RWPE2 (cell line): ENCODE results near the gene HOXD8.

Source experiments
- ATAC-seq: fragments of 200-7000 bp; cut with Tn5 transposase; 3 replicates; pipeline ENCODE4 v1.9.1; 2021; ENCODE audit warnings: low read depth
- DNase-seq: peaks from one replicate; pipeline ENCODE4 v3.0.0-alpha.2; 2020; ENCODE audit warnings: low spot score
- H3K27ac ChIP-seq: fragments of 450-650 bp; 2 replicates; pipeline ENCODE4 v1.5.1; 2017; ENCODE audit warnings: mild to moderate bottlenecking; ENCODE audit not compliant: poor library complexity, severe bottlenecking
- H3K27me3 ChIP-seq: fragments of 250-450 bp; sonication (Bioruptor Pico); 2 replicates; pipeline ENCODE4 v1.5.1; 2021; ENCODE audit warnings: mild to moderate bottlenecking, moderate library complexity; ENCODE audit not compliant: insufficient read depth, poor library complexity, severe bottlenecking
- H3K36me3 ChIP-seq: fragments of 250-450 bp; sonication (Bioruptor Pico); 2 replicates; pipeline ENCODE4 v1.5.1; 2020; ENCODE audit warnings: low read depth, mild to moderate bottlenecking, moderate library complexity
- H3K4me1 ChIP-seq: fragments of 250-450 bp; sonication (Bioruptor Pico); 2 replicates; pipeline ENCODE4 v1.5.1; 2021; ENCODE audit warnings: mild to moderate bottlenecking, moderate library complexity; ENCODE audit not compliant: insufficient read depth, poor library complexity, severe bottlenecking
- H3K4me3 ChIP-seq: fragments of 250-450 bp; sonication (Bioruptor Pico); 2 replicates; pipeline ENCODE4 v1.5.1; 2021; ENCODE audit warnings: mild to moderate bottlenecking, moderate library complexity; ENCODE audit not compliant: severe bottlenecking
- H3K9me3 ChIP-seq: fragments of 250-450 bp; sonication (Bioruptor Pico); 2 replicates; pipeline ENCODE4 v1.5.1; 2021; ENCODE audit warnings: mild to moderate bottlenecking, moderate library complexity; ENCODE audit not compliant: severe bottlenecking
- TF ChIP-seq, protein P1 (sequence below): fragments of 450-650 bp; IDR thresholded peaks from one replicate; pipeline ENCODE4 v1.5.1; 2017; ENCODE audit warnings: mild to moderate bottlenecking, moderate library complexity; ENCODE audit not compliant: poor library complexity, severe bottlenecking

Gene HOXD8

DNA sequence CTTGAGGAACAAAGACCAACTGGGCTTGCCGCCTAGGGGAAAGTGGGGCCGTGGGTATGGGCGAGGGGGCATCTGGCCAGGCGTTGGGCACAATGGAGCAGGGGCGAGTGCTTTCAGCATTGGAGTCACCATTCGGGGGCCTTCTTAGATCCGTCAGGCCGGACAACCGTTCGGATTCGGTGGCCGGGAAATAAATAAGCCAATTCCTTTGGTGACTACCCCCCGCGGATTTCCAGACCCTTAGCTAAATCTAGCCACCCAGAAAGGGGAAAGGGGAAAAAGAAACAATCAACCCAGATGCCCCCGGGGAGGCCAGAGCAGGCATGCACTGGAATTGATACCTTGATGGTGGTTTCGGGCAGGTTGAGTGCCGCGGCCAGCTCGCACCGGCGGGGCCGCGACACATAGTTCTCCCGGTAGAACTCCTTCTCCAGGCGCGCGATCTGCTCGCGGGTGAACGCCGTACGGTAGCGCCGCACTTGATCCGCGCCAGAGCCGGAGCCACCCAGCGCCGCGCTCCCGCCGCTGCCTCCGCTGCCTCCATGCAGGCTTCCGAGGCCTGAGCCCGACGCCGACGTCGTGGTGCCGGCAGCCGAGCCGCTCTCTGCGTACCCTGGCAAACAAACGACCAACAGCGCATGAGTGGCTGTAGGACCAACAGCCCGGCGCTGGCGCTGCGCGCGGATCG, 47.5 kb upstream of the HOXD8 start:
- no peaks in the 10 kb centered on the region for H3K4me1 ChIP-seq
- TF ChIP-seq, protein P1, sequence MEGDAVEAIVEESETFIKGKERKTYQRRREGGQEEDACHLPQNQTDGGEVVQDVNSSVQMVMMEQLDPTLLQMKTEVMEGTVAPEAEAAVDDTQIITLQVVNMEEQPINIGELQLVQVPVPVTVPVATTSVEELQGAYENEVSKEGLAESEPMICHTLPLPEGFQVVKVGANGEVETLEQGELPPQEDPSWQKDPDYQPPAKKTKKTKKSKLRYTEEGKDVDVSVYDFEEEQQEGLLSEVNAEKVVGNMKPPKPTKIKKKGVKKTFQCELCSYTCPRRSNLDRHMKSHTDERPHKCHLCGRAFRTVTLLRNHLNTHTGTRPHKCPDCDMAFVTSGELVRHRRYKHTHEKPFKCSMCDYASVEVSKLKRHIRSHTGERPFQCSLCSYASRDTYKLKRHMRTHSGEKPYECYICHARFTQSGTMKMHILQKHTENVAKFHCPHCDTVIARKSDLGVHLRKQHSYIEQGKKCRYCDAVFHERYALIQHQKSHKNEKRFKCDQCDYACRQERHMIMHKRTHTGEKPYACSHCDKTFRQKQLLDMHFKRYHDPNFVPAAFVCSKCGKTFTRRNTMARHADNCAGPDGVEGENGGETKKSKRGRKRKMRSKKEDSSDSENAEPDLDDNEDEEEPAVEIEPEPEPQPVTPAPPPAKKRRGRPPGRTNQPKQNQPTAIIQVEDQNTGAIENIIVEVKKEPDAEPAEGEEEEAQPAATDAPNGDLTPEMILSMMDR: no peak
- H3K36me3 ChIP-seq: no peaks in the 10 kb centered on the region
- no peak overlapping the region for H3K4me3 ChIP-seq
- ATAC-seq (no peak; the same call in 2 of the 3 replicates), DNase-seq (no peak)
- peaks cover 96% of the 10 kb centered on the region for H3K27me3 ChIP-seq
- H3K9me3 ChIP-seq: no peaks in the 10 kb centered on the region
- no peak overlapping the region for H3K27ac ChIP-seq

DNA sequence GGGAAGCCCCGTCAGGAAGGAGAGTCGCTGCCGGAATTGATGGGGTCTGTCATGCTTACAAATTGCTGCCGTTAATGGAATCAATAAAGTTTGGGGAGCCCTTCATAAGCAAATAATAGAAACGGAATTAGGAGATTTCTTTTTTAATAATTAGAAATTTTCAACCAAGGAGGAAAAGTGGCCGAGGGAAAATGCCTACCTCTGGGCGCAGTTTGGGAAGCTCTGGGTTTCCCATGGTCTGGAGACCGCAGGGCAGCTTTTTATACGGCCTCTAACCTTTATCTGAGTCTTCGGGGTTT, 47.0 kb upstream of the HOXD8 start:
- ATAC-seq: no peak
- Histone ChIP-seq H3K4me3 (no peak overlapping the region), H3K4me1 (no peaks in the 10 kb centered on the region), H3K36me3 (no peaks in the 10 kb centered on the region), H3K27me3 (peaks cover 96% of the 10 kb centered on the region), H3K27ac (no peak overlapping the region), H3K9me3 (no peaks in the 10 kb centered on the region)
- TF ChIP-seq, protein P1: no peak
- no peak for DNase-seq

DNA sequence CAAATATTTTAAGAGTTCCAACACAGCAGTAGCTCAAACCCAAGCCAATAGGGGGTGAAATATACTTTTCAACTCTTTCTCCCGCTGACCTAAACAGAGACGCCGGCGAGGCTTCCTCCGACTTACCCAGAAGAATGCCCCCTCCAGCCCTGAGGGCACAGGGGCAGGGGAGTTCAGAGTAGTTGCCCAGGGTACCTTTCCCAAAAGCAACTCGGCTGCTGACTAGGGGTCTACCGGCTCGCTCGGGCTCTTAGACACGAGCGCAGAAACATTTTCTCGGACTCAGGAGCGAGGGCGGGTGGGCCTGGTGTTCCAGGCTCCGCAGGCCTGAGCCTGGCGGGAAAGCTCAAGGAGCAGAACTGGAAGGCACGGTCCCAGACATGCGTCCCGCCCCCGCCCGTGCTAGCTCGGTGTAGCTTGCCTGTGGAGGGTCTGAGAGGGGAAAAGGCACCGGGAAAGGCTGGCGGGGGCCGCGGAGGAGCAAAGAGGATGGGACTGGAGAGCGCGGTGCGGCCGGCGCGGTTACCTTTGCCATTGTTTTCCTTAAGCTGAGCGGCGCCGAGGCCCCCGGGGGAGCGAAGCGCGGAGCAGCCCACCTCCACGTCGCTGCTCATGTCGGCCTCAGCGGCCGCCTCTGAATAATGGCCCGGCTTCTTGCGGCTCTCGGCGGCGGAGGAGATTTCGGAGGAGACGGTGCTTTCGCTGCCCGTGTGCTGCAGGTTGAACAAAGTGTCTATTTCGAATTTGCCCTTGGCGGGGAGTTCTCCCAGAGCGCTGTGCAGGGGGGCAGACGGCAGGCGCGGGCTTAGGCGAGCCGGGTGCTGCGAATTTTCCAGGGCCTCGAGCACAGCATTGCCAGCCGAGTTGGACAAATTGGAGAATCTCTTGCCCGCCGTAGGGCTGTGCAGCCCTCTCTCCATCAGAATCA, 46.4 kb upstream of the HOXD8 start:
- Histone ChIP-seq H3K27ac (no peak overlapping the region), H3K9me3 (no peaks in the 10 kb centered on the region), H3K36me3 (no peaks in the 10 kb centered on the region), H3K4me3 (no peak overlapping the region), H3K4me1 (no peaks in the 10 kb centered on the region), H3K27me3 (peaks cover 96% of the 10 kb centered on the region)
- no peak for ATAC-seq
- TF ChIP-seq, protein P1: no peak
- no peak for DNase-seq

DNA sequence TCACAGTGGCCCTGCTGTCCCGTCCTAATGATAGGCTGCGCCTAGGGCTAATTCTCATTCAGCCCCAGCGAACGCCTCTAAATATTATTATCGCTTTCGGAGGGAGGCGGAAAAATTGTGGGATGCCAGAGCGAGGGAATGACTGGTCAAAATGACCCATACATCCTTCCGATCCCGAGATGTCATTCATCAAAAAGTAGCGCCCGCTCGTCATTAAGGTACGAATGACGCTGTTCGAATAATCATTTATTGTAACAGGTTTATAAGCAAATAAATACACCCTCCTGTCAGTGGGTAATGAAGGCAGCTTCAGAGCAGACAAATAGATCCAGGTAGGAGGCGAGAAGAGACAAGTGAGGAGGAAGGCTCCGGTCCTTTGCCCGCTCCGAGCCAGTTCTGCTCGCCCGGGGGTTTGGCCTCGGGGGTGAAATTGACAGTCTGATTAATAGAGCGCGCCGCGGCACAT, 45.7 kb upstream of the HOXD8 start, which contains the start of gene EVX2:
Gene EVX2, minus strand, starts transcription at position 167 of the 466 bp plus-strand sequence. CDS start 186 bp downstream, outside the sequence.
- DNase-seq (no peak), ATAC-seq (no peak)
- Histone ChIP-seq H3K27me3 (peaks cover 96% of the 10 kb centered on the region), H3K9me3 (no peaks in the 10 kb centered on the region), H3K4me3 (no peak within 1 kb of the TSS), H3K27ac (no peak within 1 kb of the TSS), H3K36me3 (no peaks in the 10 kb centered on the region), H3K4me1 (no peaks in the 10 kb centered on the region)
- TF ChIP-seq, protein P1: no peak
